AG20443 (cell line): ENCODE measurements around the gene ADORA2A.
"Not testable (repeated sequence)": the region's sequence is repeated elsewhere in the genome, so short reads cannot be mapped to it uniquely, and the experiment has no call there.

Experiments used
- DNase-seq: peaks from one replicate; pipeline ENCODE4 v3.0.0; 2012; ENCODE audit warnings: low spot score, mixed read lengths

ADORA2A gene

GRCh38 chr22:24489011-24489410, 61.6 kb downstream of the ADORA2A start:
- DNase-seq, result no peak

GRCh38 chr22:24489434-24489833, 62.0 kb downstream of the ADORA2A start:
- not testable (repeated sequence) for DNase-seq
